Glutamatergic neuron (in vitro differentiated cells): ENCODE measurements around the gene BAIAP2. TPM values are rescaled to one million over a fixed set of nuclear protein-coding genes. Genes with fewer than 3 reads are reported as not detected.

Source experiments
- DNase-seq: peaks from one replicate; pipeline ENCODE4 v3.0.0; 2022
- H3K27ac Mint-ChIP-seq: one replicate; pipeline ENCODE4 v1.8.0; 2020; ENCODE audit warnings: mild to moderate bottlenecking, mixed read lengths, inconsistent platforms; ENCODE audit not compliant: unreplicated experiment
- H3K27me3 Mint-ChIP-seq: one replicate; pipeline ENCODE4 v1.8.0; 2020; ENCODE audit warnings: mild to moderate bottlenecking, moderate library complexity, mixed read lengths, inconsistent platforms; ENCODE audit not compliant: unreplicated experiment
- H3K36me3 Mint-ChIP-seq: one replicate; pipeline ENCODE4 v1.8.0; 2020; ENCODE audit warnings: mild to moderate bottlenecking, mixed read lengths, inconsistent platforms; ENCODE audit not compliant: unreplicated experiment
- H3K4me1 Mint-ChIP-seq: one replicate; pipeline ENCODE4 v1.8.0; 2020; ENCODE audit warnings: mild to moderate bottlenecking, low read depth, mixed read lengths, inconsistent platforms; ENCODE audit not compliant: unreplicated experiment
- H3K4me3 Mint-ChIP-seq: one replicate; pipeline ENCODE4 v1.8.0; 2020; ENCODE audit warnings: mild to moderate bottlenecking, mixed read lengths, inconsistent platforms; ENCODE audit not compliant: unreplicated experiment
- H3K9me3 Mint-ChIP-seq: one replicate; pipeline ENCODE4 v1.8.0; 2020; ENCODE audit warnings: mild to moderate bottlenecking, moderate library complexity, mixed read lengths, inconsistent platforms; ENCODE audit not compliant: unreplicated experiment
- CTCF ChIP-seq: fragments of 200-600 bp; sonication (generic); IDR thresholded peaks from one replicate; pipeline ENCODE4 v1.5.0; 2021; ENCODE audit not compliant: partially characterized antibody, unreplicated experiment
- total RNA-seq: library from RNA; stranded (reverse); fragmentation: NEBNext Ultra II Directional; extraction: Animal tissue kit (Norgen Biotek cat#: 25700); gene quantifications from one replicate; pipeline ENCODE4 v1.2.1, GENCODE V29; 2021; ENCODE audit not compliant: unreplicated experiment

The BAIAP2 gene
- total RNA-seq, 1 donor from 2014 or later = 252 TPM

GRCh38 chr17:81160747-81161453 is 125.9 kb downstream of the BAIAP2 start:
- Mint-ChIP-seq H3K36me3 (no peaks in the 10 kb centered on the region), H3K27ac (no peak overlapping the region)
- no peak for TF ChIP-seq CTCF

GRCh38 chr17:81161536-81161935 is 126.6 kb downstream of the BAIAP2 start:
- TF ChIP-seq CTCF = no peak
- DNase-seq = no peak
- H3K9me3 Mint-ChIP-seq = peaks cover 2% of the 10 kb centered on the region
- no peak overlapping the region for H3K4me3 Mint-ChIP-seq
- no peaks in the 10 kb centered on the region for H3K36me3 Mint-ChIP-seq
- H3K4me1 Mint-ChIP-seq = peaks cover 6% of the 10 kb centered on the region
- no peaks in the 10 kb centered on the region for H3K27me3 Mint-ChIP-seq
- no peak overlapping the region for H3K27ac Mint-ChIP-seq

More at GRCh38 chr17:81160747-81161453, 125.9 kb downstream of the BAIAP2 start:
- Mint-ChIP-seq H3K4me1 (peaks cover 6% of the 10 kb centered on the region), H3K9me3 (peaks cover 2% of the 10 kb centered on the region), H3K4me3 (no peak overlapping the region), H3K27me3 (no peaks in the 10 kb centered on the region)
- peak; percentile 22 for DNase-seq

- H3K4me1 Mint-ChIP-seq = peaks cover 6% of the 10 kb centered on the region
- no peaks in the 10 kb centered on the region for H3K27me3 Mint-ChIP-seq
- no peak for TF ChIP-seq CTCF
- no peak overlapping the region for H3K27ac Mint-ChIP-seq
- DNase-seq = peak; percentile 11
- H3K4me3 Mint-ChIP-seq = no peak overlapping the region
- H3K9me3 Mint-ChIP-seq = peaks cover 2% of the 10 kb centered on the region
- H3K36me3 Mint-ChIP-seq = no peaks in the 10 kb centered on the region
Observed at GRCh38 chr17:81161972-81162371, 127.0 kb downstream of the BAIAP2 start.

- H3K27ac Mint-ChIP-seq = no peak overlapping the region
- H3K9me3 Mint-ChIP-seq = peaks cover 2% of the 10 kb centered on the region
- no peaks in the 10 kb centered on the region for H3K27me3 Mint-ChIP-seq
- H3K4me1 Mint-ChIP-seq = peaks cover 9% of the 10 kb centered on the region
- H3K36me3 Mint-ChIP-seq = no peaks in the 10 kb centered on the region
- TF ChIP-seq CTCF = no peak
- DNase-seq = peak; percentile 9
- H3K4me3 Mint-ChIP-seq = no peak overlapping the region
Observed at GRCh38 chr17:81162491-81162890, 127.5 kb downstream of the BAIAP2 start.

GRCh38 chr17:81163051-81163695 is 128.2 kb downstream of the BAIAP2 start:
- H3K4me1 Mint-ChIP-seq = peaks cover 9% of the 10 kb centered on the region
- no peaks in the 10 kb centered on the region for H3K36me3 Mint-ChIP-seq
- TF ChIP-seq CTCF = no peak
- no peak overlapping the region for H3K4me3 Mint-ChIP-seq
- H3K9me3 Mint-ChIP-seq = peaks cover 2% of the 10 kb centered on the region
- peak; percentile 13 for DNase-seq
- no peaks in the 10 kb centered on the region for H3K27me3 Mint-ChIP-seq
- no peak overlapping the region for H3K27ac Mint-ChIP-seq
